ENCODE results near the gene CHD1L.
A peak's percentile ranks its signal among the peaks of the same experiment; 100 is the strongest.

DNA sequence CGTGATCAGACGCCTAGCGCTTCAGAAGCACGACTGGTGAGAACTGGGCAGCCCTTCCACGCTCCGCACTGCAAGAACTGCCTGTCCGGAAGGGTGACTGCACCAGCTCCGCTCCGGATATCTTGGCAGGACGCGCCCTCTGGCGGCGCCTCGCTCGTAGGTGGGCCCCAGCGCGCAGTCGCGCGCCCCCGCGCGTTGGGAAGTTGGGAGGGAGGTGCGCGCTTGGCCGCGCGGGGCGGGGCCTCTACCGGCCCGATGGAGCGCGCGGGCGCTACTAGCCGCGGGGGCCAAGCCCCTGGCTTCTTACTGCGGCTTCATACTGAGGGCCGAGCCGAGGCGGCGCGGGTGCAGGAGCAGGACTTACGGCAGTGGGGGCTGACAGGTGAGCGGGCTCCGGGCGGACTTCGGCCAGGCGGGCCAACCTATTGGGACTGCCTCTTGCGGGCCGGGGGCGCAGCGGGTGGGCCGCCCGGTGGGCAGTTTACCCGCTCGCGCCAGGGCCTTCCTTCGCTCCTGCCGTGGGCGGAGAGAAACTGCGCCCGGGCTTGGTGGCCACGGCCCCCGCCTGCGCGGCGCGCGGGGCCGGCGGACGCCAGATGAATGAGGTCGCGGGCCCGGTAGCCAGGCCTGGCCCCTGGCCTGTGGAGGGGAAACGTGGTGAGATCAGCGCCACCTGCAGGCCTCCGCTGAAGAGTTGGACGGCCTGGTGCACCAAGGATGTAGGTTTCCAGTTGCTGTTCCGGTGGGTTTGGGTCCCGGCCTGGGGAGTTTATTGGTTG is at the start of gene CHD1L:
- peak; percentile 79 for TF ChIP-seq POLR2AphosphoS5 (IDR thresholded peaks at IDR 0.05; ENCODE audit: low read depth)
- TF ChIP-seq, protein P1, sequence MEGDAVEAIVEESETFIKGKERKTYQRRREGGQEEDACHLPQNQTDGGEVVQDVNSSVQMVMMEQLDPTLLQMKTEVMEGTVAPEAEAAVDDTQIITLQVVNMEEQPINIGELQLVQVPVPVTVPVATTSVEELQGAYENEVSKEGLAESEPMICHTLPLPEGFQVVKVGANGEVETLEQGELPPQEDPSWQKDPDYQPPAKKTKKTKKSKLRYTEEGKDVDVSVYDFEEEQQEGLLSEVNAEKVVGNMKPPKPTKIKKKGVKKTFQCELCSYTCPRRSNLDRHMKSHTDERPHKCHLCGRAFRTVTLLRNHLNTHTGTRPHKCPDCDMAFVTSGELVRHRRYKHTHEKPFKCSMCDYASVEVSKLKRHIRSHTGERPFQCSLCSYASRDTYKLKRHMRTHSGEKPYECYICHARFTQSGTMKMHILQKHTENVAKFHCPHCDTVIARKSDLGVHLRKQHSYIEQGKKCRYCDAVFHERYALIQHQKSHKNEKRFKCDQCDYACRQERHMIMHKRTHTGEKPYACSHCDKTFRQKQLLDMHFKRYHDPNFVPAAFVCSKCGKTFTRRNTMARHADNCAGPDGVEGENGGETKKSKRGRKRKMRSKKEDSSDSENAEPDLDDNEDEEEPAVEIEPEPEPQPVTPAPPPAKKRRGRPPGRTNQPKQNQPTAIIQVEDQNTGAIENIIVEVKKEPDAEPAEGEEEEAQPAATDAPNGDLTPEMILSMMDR (conservative IDR thresholded peaks at IDR 0.05; ENCODE audit: low read depth in 2 of 2) = peak; percentile 64 to 98
- TF ChIP-seq EZH2 (IDR thresholded peaks at IDR 0.05; ENCODE audit: low read depth, unreplicated experiment) = no peak
- TF ChIP-seq, protein P2, sequence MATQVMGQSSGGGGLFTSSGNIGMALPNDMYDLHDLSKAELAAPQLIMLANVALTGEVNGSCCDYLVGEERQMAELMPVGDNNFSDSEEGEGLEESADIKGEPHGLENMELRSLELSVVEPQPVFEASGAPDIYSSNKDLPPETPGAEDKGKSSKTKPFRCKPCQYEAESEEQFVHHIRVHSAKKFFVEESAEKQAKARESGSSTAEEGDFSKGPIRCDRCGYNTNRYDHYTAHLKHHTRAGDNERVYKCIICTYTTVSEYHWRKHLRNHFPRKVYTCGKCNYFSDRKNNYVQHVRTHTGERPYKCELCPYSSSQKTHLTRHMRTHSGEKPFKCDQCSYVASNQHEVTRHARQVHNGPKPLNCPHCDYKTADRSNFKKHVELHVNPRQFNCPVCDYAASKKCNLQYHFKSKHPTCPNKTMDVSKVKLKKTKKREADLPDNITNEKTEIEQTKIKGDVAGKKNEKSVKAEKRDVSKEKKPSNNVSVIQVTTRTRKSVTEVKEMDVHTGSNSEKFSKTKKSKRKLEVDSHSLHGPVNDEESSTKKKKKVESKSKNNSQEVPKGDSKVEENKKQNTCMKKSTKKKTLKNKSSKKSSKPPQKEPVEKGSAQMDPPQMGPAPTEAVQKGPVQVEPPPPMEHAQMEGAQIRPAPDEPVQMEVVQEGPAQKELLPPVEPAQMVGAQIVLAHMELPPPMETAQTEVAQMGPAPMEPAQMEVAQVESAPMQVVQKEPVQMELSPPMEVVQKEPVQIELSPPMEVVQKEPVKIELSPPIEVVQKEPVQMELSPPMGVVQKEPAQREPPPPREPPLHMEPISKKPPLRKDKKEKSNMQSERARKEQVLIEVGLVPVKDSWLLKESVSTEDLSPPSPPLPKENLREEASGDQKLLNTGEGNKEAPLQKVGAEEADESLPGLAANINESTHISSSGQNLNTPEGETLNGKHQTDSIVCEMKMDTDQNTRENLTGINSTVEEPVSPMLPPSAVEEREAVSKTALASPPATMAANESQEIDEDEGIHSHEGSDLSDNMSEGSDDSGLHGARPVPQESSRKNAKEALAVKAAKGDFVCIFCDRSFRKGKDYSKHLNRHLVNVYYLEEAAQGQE (IDR thresholded peaks at IDR 0.05; ENCODE audit: unreplicated experiment) = no peak

All from GM23338 (cell line).